Heart left ventricle (tissue), 16 donors: ENCODE data around the gene ANO5. TPM values are rescaled to one million over a fixed set of nuclear protein-coding genes. Genes with fewer than 3 reads are reported as not detected.

ENCODE experiments used
- ATAC-seq, 4 donors: fragments of 200-7000 bp; cut with Tn5 transposase; one replicate each; pipeline ENCODE4 v1.9.1; 2020 to 2022; ENCODE audit warnings: moderate library complexity in 4 of 4, mild to moderate bottlenecking in 3 of 4, moderate number of reproducible peaks in 1 of 4
- DNase-seq, 5 donors: peaks; one replicate each; pipeline ENCODE4 v3.0.0-alpha.2; 2020
- H3K27ac ChIP-seq, 12 donors: fragments of 200-600 bp; sonication (generic) in 4 of 12; one replicate each; pipeline versions ENCODE4 v1.5.0 to v1.8.0; 2016 to 2022; ENCODE audit warnings: mild to moderate bottlenecking in 2 of 12
- H3K27me3 ChIP-seq, 9 donors: fragments of 200-600 bp; sonication (generic) in 2 of 9; one replicate each; pipeline versions ENCODE4 v1.5.1 to v1.8.0; 2016 to 2022; ENCODE audit warnings: mild to moderate bottlenecking in 3 of 9
- H3K36me3 ChIP-seq, 9 donors: fragments of 200-600 bp; sonication (generic) in 2 of 9; one replicate each; pipeline versions ENCODE4 v1.5.0 to v1.8.0; 2018 to 2022; ENCODE audit warnings: mild to moderate bottlenecking in 2 of 9
- H3K4me1 ChIP-seq, 12 donors: fragments of 200-600 bp; sonication (generic) in 4 of 12; one replicate each; pipeline versions ENCODE4 v1.5.0 to v1.8.0; 2016 to 2022; ENCODE audit warnings: mild to moderate bottlenecking in 3 of 12
- H3K4me3 ChIP-seq, 12 donors: fragments of 200-600 bp; sonication (generic) in 4 of 12; one replicate each; pipeline versions ENCODE4 v1.5.0 to v1.8.0; 2017 to 2022; ENCODE audit warnings: mild to moderate bottlenecking in 9 of 12, moderate library complexity in 4 of 12
- H3K9me3 ChIP-seq, 12 donors: fragments of 200-600 bp; sonication (generic) in 4 of 12; one replicate each; pipeline versions ENCODE4 v1.5.0 to v1.8.0; 2016 to 2022; ENCODE audit warnings: mild to moderate bottlenecking in 1 of 12
- POLR2A ChIP-seq, 2 donors: fragments of 450-650 bp; IDR thresholded peaks; one replicate each; pipeline ENCODE4 v1.6.1; 2017; ENCODE audit warnings: antibody characterized with exemption in 2 of 2, mild to moderate bottlenecking in 2 of 2, moderate library complexity in 2 of 2
- WGBS, 4 donors: extraction: QIAGEN DNeasy Blood & Tissue Kit in 2 of 4; methylation state at CpG; one replicate each; pipeline versions ENCODE4 v1.1.5 to v1.1.7; 2013 to 2018; 5-methylcytosine and 5-hydroxymethylcytosine counted together
- intact Hi-C, 10 donors: fragments of 100-400 bp; cut with DNase I; formaldehyde crosslinking; loops; one replicate each; pipeline versions ENCODE4 v1.11.1 to v1.14.2; 2022
- polyA plus RNA-seq, 2 donors: library from polyadenylated mRNA; stranded (reverse); fragments of 200-250 nt; gene quantifications; one replicate each; pipeline ENCODE4 v1.2.3, GENCODE V29; 2013
- total RNA-seq, 9 donors: library from RNA; depleted of rRNA in 2 of 9; stranded (reverse); fragments of >200 nt in 2 of 9; fragmentation: NEBNext Ultra II Directional in 3 of 9; extraction: Animal tissue kit (Norgen Biotek cat#: 25700) in 3 of 9; gene quantifications; one replicate each; pipeline versions ENCODE4 v1.1.0 to v1.2.4, GENCODE V29; 2016 to 2023
- TF ChIP-seq, protein P1 (sequence below), 12 donors: fragments of 200-600 bp; sonication (generic) in 4 of 12; IDR thresholded peaks; one replicate each; pipeline versions ENCODE4 v1.5.0 to v1.8.0; 2018 to 2022; ENCODE audit warnings: antibody characterized with exemption in 12 of 12, mild to moderate bottlenecking in 5 of 12
- donor health status: ischemic (EF 13 %, LVEDD 7.1; RV severe dilation, severe dysfunction).
- donor health status: healthy with polysubstance abuse.
- donor health status: DM: no; HTN: yes; CAD: no.
- donor health status: DM: no; HTN: no; CAD: no.
- donor health status: ischemic (EF 25% LVEDD 6.9; RV normal size, moderate dysfunction).
- donor health status: ischemic (EF 25% LVEDD 5.7; RV mildly dilated, moderate dysfunction).
- donor health status: healthy.
- donor health status: DM: yes; HTN: yes; CAD: no.
- donor health status: ischemic (EF 35%, LVEDD 5.7; RV mildly dilated, moderate dysfunction).
- donor health status: nonischemic (EF 11% LVEDD 7.7; RV severe dilation, severe dysfunction).
- donor health status: DM: yes; HTN: yes; CAD: no.
- donor health status: PGD.
- donor health status: ischemic (EF 29% LVEDD 5.4; RV normal size, mild dysfunction).
- donor health status: nonischemic (EF 23%, LVEDD 6.1; RV moderate dilation, normal function).

ANO5 gene
- total and polyA plus RNA-seq, 11 donors: 9.6 to 86.8 (median 54.5) TPM

DNA sequence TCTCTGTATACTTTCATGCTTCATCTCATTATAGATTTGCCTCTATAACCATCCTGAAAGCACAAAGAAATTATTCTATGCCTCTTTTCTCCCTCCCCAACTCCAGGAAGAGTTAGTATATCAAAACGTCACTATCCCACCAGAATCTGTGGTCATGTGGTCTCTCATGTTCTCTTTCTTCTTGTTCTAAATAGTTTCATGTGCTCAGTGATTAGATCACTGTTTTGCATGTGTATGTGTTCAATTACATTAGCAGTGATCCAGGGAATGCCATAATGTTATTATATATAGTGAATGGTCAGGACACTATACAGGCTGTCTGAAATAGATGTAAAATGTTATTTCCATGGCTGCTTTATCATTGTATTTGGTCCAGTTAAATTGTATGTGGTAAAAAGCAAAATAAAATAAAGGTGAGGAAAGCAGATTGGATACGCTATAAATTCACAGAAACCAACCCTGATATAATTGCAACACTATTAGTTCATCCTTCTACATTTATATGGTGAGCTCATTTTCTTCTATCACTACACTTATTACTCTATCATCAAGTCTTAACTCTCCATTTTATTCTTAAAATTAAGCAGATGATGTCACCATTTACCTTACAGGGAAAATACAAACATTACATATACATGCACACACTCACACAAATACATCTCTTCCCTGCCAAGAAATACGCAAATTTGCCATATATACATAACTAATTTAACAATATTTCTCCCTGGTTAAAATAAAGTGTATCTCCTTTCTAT lies 26.9 kb upstream of the ANO5 start:
- Histone ChIP-seq H3K36me3 (no peaks in the 10 kb centered on the region), H3K4me1 (peaks cover 0 to 8% (median 0%) of the 10 kb centered on the region in 12 donors), H3K9me3 (no peaks in the 10 kb centered on the region), H3K27me3 (no peaks in the 10 kb centered on the region), H3K4me3 (no peak overlapping the region), H3K27ac (no peak overlapping the region)
- 72 to 79% (median 77%) methylated on average over 3 of the region's 3 CpGs for WGBS, 4 donors
- intact Hi-C loops: loop anchor here in 9 of 10 donors (5.0 to 10.0 kb wide), 3 partner anchors 136 to 141 kb away; no protein-coding TSS in a partner anchor
- ATAC-seq (no peak), DNase-seq (no peak)
- TF ChIP-seq, protein P1, sequence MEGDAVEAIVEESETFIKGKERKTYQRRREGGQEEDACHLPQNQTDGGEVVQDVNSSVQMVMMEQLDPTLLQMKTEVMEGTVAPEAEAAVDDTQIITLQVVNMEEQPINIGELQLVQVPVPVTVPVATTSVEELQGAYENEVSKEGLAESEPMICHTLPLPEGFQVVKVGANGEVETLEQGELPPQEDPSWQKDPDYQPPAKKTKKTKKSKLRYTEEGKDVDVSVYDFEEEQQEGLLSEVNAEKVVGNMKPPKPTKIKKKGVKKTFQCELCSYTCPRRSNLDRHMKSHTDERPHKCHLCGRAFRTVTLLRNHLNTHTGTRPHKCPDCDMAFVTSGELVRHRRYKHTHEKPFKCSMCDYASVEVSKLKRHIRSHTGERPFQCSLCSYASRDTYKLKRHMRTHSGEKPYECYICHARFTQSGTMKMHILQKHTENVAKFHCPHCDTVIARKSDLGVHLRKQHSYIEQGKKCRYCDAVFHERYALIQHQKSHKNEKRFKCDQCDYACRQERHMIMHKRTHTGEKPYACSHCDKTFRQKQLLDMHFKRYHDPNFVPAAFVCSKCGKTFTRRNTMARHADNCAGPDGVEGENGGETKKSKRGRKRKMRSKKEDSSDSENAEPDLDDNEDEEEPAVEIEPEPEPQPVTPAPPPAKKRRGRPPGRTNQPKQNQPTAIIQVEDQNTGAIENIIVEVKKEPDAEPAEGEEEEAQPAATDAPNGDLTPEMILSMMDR (IDR thresholded peaks at IDR 0.05): no peak
- no peak for TF ChIP-seq POLR2A (IDR thresholded peaks at IDR 0.05)

DNA sequence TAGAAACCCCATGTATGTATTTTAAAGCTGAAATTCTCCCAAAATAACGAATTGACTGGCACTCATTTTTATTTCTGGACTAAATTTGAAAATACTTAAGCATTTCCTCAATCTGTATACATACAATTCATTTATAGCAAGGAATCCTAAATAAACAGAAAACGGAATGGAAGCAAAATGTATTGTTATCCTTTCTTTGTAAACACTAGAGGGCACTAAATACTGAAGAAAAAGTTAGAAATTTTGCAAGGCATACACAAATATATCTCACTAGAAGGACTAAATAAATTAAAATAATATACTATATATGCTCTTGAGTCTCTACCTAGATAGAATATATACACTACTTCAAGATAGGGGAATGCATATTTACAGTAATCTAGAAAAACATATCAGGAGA lies 23.1 kb upstream of the ANO5 start:
- H3K36me3 ChIP-seq: no peaks in the 10 kb centered on the region
- intact Hi-C loops: loop anchor here (5.0 to 10.0 kb wide), 3 partner anchors 132 to 137 kb away; no protein-coding TSS in a partner anchor
- ATAC-seq (no peak), DNase-seq (no peak)
- no peak overlapping the region for H3K4me3 ChIP-seq
- 0 to 2% (median 1%) methylated on average over 2 of the region's 2 CpGs for WGBS, 4 donors
- H3K9me3 ChIP-seq: no peaks in the 10 kb centered on the region
- H3K27ac ChIP-seq: no peak overlapping the region
- no peaks in the 10 kb centered on the region for H3K4me1 ChIP-seq
- no peak for TF ChIP-seq POLR2A (IDR thresholded peaks at IDR 0.05)
- TF ChIP-seq, protein P1 (IDR thresholded peaks at IDR 0.05): peak; percentile 9 to 58 (median 36)
- H3K27me3 ChIP-seq: no peaks in the 10 kb centered on the region

DNA sequence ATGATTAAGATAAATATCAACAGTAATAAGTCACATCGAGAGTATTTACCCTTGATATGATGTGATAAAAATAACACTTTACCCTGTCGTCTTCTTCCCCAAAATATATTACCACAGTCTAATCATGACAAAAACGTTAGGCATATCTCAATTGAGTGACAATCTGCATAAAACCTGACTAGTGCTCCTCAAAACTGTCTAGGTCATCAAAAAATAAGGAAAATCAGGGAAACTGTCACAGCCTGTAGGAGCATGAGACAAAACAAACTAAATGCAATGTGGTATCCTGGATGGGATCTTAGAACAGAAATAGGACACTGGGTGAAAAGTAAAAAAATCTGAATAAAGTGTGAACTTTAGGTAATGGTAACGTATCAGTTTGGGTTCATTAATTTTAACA lies 19.4 kb upstream of the ANO5 start:
- DNase-seq: no peak
- Histone ChIP-seq H3K36me3 (no peaks in the 10 kb centered on the region), H3K27me3 (no peaks in the 10 kb centered on the region), H3K27ac (no peak overlapping the region), H3K4me3 (no peak overlapping the region), H3K9me3 (no peaks in the 10 kb centered on the region), H3K4me1 (no peaks in the 10 kb centered on the region)
- intact Hi-C loops: loop anchor here in 1 of 10 donors (5.0 kb wide), 1 partner anchor 129 kb away; no protein-coding TSS in a partner anchor
- 30 to 40% (median 36%) methylated on average over 4 of the region's 4 CpGs for WGBS, 4 donors
- no peak for ATAC-seq
- TF ChIP-seq, protein P1 (IDR thresholded peaks at IDR 0.05): no peak
- TF ChIP-seq POLR2A (IDR thresholded peaks at IDR 0.05): no peak

DNA sequence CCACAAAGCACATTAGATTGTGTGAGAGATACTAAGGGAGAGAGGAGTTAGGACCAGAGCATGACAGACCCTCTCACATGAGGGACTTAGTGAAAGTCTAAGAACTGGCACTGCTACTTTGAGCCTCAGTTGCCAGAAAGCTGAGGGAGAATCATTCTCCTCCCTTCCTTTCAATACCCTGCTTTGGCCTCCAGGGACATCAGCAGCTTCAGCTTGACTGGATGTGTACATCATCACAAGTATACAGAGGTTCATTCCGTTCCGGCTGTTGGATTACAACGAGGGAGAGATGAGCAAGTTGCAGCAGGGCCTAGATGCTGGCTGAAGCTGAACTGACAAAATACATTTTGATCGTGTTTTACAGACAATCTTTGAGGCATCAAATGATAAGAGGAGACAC lies 15.7 kb upstream of the ANO5 start:
- ATAC-seq (no peak), DNase-seq (no peak)
- no peaks in the 10 kb centered on the region for H3K36me3 ChIP-seq
- no peaks in the 10 kb centered on the region for H3K4me1 ChIP-seq
- intact Hi-C loops: loop anchor here in 1 of 10 donors (5.0 kb wide), 1 partner anchor 60 kb away; no protein-coding TSS in a partner anchor
- no peak overlapping the region for H3K4me3 ChIP-seq
- H3K9me3 ChIP-seq: no peaks in the 10 kb centered on the region
- 66 to 72% (median 70%) methylated on average over 4 of the region's 4 CpGs for WGBS, 4 donors
- H3K27ac ChIP-seq: no peak overlapping the region
- TF ChIP-seq POLR2A (IDR thresholded peaks at IDR 0.05): no peak
- TF ChIP-seq, protein P1 (IDR thresholded peaks at IDR 0.05): peak in 2 of 12 donors; percentile 6 to 22
- no peaks in the 10 kb centered on the region for H3K27me3 ChIP-seq
